ENCODE results near the gene GNG11.

- TF ChIP-seq, protein P1, sequence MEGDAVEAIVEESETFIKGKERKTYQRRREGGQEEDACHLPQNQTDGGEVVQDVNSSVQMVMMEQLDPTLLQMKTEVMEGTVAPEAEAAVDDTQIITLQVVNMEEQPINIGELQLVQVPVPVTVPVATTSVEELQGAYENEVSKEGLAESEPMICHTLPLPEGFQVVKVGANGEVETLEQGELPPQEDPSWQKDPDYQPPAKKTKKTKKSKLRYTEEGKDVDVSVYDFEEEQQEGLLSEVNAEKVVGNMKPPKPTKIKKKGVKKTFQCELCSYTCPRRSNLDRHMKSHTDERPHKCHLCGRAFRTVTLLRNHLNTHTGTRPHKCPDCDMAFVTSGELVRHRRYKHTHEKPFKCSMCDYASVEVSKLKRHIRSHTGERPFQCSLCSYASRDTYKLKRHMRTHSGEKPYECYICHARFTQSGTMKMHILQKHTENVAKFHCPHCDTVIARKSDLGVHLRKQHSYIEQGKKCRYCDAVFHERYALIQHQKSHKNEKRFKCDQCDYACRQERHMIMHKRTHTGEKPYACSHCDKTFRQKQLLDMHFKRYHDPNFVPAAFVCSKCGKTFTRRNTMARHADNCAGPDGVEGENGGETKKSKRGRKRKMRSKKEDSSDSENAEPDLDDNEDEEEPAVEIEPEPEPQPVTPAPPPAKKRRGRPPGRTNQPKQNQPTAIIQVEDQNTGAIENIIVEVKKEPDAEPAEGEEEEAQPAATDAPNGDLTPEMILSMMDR (IDR thresholded peaks at IDR 0.05), result no peak
- no peak for TF ChIP-seq POLR2AphosphoS5 (IDR thresholded peaks at IDR 0.05)
- TF ChIP-seq POLR2A (IDR thresholded peaks at IDR 0.05), result no peak
- no peak for TF ChIP-seq EP300 (IDR thresholded peaks at IDR 0.05)
Measured at GRCh38 chr7:93964813-93965212, 43.3 kb downstream of the GNG11 start.
